Neural progenitor cell (in vitro differentiated cells): ENCODE results near the gene MMP17. TPM values are rescaled to one million over a fixed set of nuclear protein-coding genes. Genes with fewer than 3 reads are reported as not detected.

Experiments used
- DNase-seq: peaks from one replicate; pipeline ENCODE4 v3.0.0-alpha.2; 2016; ENCODE audit warnings: low spot score
- H2AFZ ChIP-seq: fragments of 200-600 bp; sonication (generic); replicated peaks from 2 replicates; pipeline ENCODE4 v1.6.1; 2016; ENCODE audit warnings: antibody characterized with exemption
- H3F3A ChIP-seq: fragments of 200-600 bp; sonication (generic); 2 replicates; pipeline ENCODE4 v1.6.1; 2016; ENCODE audit warnings: antibody characterized with exemption, low read depth
- H3K27ac ChIP-seq: fragments of 200-600 bp; sonication (generic); 2 replicates; pipeline ENCODE4 v1.5.1; 2016; ENCODE audit warnings: mild to moderate bottlenecking
- H3K27me3 ChIP-seq: fragments of 200-600 bp; sonication (generic); 2 replicates; pipeline ENCODE4 v1.6.1; 2016; ENCODE audit warnings: mild to moderate bottlenecking, moderate library complexity
- H3K36me3 ChIP-seq: fragments of 200-600 bp; sonication (generic); 2 replicates; pipeline ENCODE4 v1.5.1; 2016
- H3K4me1 ChIP-seq: fragments of 200-600 bp; sonication (generic); 2 replicates; pipeline ENCODE4 v1.6.1; 2016; ENCODE audit warnings: mixed run types
- H3K4me2 ChIP-seq: fragments of 200-600 bp; sonication (generic); 2 replicates; pipeline ENCODE4 v1.6.1; 2016
- H3K4me3 ChIP-seq: fragments of 200-600 bp; sonication (generic); 2 replicates; pipeline ENCODE4 v1.5.1; 2016
- H3K79me2 ChIP-seq: fragments of 200-600 bp; sonication (generic); 2 replicates; pipeline ENCODE4 v1.6.1; 2016; ENCODE audit warnings: low read depth
- H3K9ac ChIP-seq: fragments of 200-600 bp; sonication (generic); 2 replicates; pipeline ENCODE4 v1.6.1; 2016
- H3K9me3 ChIP-seq: fragments of 200-600 bp; sonication (generic); 2 replicates; pipeline ENCODE4 v1.5.1; 2016; ENCODE audit warnings: low read depth
- H4K20me1 ChIP-seq: fragments of 200-600 bp; sonication (generic); 2 replicates; pipeline ENCODE4 v1.6.1; 2016; ENCODE audit warnings: low read depth
- H3K27ac Mint-ChIP-seq: 3 replicates; pipeline ENCODE4 v1.8.0; 2021; ENCODE audit warnings: mixed read lengths
- H3K27me3 Mint-ChIP-seq: 2 replicates; pipeline ENCODE4 v1.8.0; 2022; ENCODE audit warnings: low read depth, mild to moderate bottlenecking, inconsistent platforms, moderate library complexity, mixed read lengths; ENCODE audit not compliant: insufficient read depth
- H3K36me3 Mint-ChIP-seq: 3 replicates; pipeline ENCODE4 v1.8.0; 2021; ENCODE audit warnings: mixed read lengths
- H3K4me1 Mint-ChIP-seq: 3 replicates; pipeline ENCODE4 v1.8.0; 2021; ENCODE audit warnings: mixed read lengths
- H3K4me3 Mint-ChIP-seq: 3 replicates; pipeline ENCODE4 v1.8.0; 2021; ENCODE audit warnings: mild to moderate bottlenecking, moderate library complexity, mixed read lengths
- H3K9me3 Mint-ChIP-seq: 3 replicates; pipeline ENCODE4 v1.8.0; 2020; ENCODE audit warnings: mixed read lengths
- EZH2 ChIP-seq: fragments of 200-600 bp; sonication (generic); IDR thresholded peaks from 2 replicates; pipeline ENCODE4 v1.6.1; 2017; ENCODE audit warnings: antibody characterized with exemption, mild to moderate bottlenecking, moderate library complexity
- EZH2phosphoT487 ChIP-seq: fragments of 200-600 bp; sonication (generic); IDR thresholded peaks from 2 replicates; pipeline ENCODE4 v1.6.1; 2017; ENCODE audit warnings: antibody characterized with exemption
- total RNA-seq: library from RNA; depleted of rRNA; stranded (reverse); fragments of >200 nt; gene quantifications from 2 replicates; pipeline ENCODE4 v1.2.3, GENCODE V29; 2015; ENCODE audit warnings: low replicate concordance
- TF ChIP-seq, protein P1 (sequence below): fragments of 200-600 bp; sonication (generic); IDR thresholded peaks from 2 replicates; pipeline ENCODE4 v1.5.1; 2017; ENCODE audit warnings: antibody characterized with exemption, mild to moderate bottlenecking

MMP17 gene
- total RNA-seq, 1 donor from 2014 or later: 2.1 TPM

DNA sequence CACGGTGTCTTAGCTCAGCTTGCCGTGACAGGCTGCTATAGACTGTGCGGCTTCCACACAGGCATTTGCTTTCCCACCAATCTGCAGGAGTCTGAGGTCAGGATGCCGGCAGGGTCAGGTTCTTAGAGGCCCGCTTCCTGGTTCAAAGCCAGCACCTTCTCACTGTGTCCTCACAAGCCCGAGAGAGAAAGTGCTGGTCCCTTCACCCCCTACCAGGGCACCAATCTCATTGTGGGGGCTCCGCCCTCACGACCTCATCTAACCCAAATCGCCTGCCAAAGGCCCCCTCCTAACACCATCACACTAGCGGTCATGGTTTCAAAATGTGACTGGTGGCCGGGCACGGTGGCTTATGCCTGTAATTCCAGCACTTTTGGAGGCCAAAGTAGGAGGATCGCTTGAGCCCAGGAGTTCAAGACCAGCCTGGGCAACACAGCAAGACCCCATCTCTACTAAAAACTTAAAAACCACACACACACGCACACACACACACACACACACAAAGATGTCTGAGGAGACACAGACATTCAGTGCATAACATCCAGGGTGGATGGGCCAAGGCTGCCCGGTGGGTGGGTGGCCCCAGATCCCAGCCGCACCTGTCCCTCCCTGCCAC, 26.8 kb downstream of the MMP17 start:
- Histone ChIP-seq H4K20me1 (no peaks in the 10 kb centered on the region), H3K9ac (no peak overlapping the region), H3K27ac (no peak overlapping the region), H3K9me3 (no peaks in the 10 kb centered on the region), H3K36me3 (no peaks in the 10 kb centered on the region), H3K4me2 (no peak overlapping the region), H2AFZ (no peak overlapping the region), H3F3A (peaks cover 9% of the 10 kb centered on the region), H3K4me3 (no peak overlapping the region), H3K79me2 (no peaks in the 10 kb centered on the region), H3K4me1 (no peaks in the 10 kb centered on the region), H3K27me3 (no peaks in the 10 kb centered on the region)
- H3K4me3 Mint-ChIP-seq: no peak overlapping the region
- H3K9me3 Mint-ChIP-seq: no peaks in the 10 kb centered on the region
- TF ChIP-seq EZH2 (no peak), EZH2phosphoT487 (no peak)
- TF ChIP-seq, protein P1, sequence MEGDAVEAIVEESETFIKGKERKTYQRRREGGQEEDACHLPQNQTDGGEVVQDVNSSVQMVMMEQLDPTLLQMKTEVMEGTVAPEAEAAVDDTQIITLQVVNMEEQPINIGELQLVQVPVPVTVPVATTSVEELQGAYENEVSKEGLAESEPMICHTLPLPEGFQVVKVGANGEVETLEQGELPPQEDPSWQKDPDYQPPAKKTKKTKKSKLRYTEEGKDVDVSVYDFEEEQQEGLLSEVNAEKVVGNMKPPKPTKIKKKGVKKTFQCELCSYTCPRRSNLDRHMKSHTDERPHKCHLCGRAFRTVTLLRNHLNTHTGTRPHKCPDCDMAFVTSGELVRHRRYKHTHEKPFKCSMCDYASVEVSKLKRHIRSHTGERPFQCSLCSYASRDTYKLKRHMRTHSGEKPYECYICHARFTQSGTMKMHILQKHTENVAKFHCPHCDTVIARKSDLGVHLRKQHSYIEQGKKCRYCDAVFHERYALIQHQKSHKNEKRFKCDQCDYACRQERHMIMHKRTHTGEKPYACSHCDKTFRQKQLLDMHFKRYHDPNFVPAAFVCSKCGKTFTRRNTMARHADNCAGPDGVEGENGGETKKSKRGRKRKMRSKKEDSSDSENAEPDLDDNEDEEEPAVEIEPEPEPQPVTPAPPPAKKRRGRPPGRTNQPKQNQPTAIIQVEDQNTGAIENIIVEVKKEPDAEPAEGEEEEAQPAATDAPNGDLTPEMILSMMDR: no peak
- H3K27ac Mint-ChIP-seq: no peak overlapping the region
- peaks cover 25% of the 10 kb centered on the region for H3K4me1 Mint-ChIP-seq
- peaks cover 1% of the 10 kb centered on the region for H3K36me3 Mint-ChIP-seq
- H3K27me3 Mint-ChIP-seq: peaks cover 9% of the 10 kb centered on the region
- DNase-seq: no peak

DNA sequence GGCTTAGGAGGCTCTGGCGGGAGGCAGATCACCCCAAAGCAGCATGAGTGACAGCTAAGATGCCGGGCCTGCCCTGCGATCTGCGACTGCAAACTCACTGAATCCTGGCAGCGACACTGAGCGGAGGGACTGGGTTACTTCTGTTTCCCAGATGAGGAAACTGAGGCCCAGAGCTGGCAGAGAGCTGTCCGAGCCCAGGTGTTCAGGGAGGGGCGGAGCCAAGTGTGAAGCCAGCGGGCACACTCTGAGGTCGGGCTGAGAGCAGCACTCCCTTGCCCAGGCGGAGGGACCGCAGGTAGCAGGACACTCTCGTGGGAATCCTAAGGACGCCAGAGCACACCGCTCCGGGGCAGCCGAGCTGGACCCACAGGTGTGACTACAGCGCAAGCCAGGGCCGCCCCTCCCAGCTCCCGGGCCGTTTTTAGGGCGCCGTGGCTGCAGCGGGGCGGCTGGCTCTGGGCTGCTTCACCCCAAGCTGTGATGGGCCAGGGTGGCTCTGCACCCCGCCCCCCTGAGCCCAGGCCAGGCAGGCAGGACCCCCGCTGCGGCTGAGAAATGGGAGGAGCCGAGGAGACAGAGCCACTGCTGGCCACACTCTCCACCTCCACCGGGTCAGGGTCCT, 27.4 kb downstream of the MMP17 start:
- no peak overlapping the region for H3K9ac ChIP-seq
- H3K4me3 ChIP-seq: no peak overlapping the region
- Mint-ChIP-seq H3K36me3 (peaks cover 1% of the 10 kb centered on the region), H3K9me3 (no peaks in the 10 kb centered on the region), H3K4me3 (no peak overlapping the region), H3K4me1 (peaks cover 31% of the 10 kb centered on the region), H3K27ac (no peak overlapping the region), H3K27me3 (peaks cover 13% of the 10 kb centered on the region)
- no peaks in the 10 kb centered on the region for H4K20me1 ChIP-seq
- no peak overlapping the region for H3K4me2 ChIP-seq
- no peaks in the 10 kb centered on the region for H3K36me3 ChIP-seq
- H2AFZ ChIP-seq: no peak overlapping the region
- H3K27me3 ChIP-seq: no peaks in the 10 kb centered on the region
- H3K9me3 ChIP-seq: no peaks in the 10 kb centered on the region
- TF ChIP-seq, protein P1: no peak
- TF ChIP-seq EZH2phosphoT487 (no peak), EZH2 (no peak)
- H3K79me2 ChIP-seq: no peaks in the 10 kb centered on the region
- no peak for DNase-seq
- no peak overlapping the region for H3K27ac ChIP-seq
- H3K4me1 ChIP-seq: peaks cover 4% of the 10 kb centered on the region
- H3F3A ChIP-seq: peaks cover 15% of the 10 kb centered on the region

DNA sequence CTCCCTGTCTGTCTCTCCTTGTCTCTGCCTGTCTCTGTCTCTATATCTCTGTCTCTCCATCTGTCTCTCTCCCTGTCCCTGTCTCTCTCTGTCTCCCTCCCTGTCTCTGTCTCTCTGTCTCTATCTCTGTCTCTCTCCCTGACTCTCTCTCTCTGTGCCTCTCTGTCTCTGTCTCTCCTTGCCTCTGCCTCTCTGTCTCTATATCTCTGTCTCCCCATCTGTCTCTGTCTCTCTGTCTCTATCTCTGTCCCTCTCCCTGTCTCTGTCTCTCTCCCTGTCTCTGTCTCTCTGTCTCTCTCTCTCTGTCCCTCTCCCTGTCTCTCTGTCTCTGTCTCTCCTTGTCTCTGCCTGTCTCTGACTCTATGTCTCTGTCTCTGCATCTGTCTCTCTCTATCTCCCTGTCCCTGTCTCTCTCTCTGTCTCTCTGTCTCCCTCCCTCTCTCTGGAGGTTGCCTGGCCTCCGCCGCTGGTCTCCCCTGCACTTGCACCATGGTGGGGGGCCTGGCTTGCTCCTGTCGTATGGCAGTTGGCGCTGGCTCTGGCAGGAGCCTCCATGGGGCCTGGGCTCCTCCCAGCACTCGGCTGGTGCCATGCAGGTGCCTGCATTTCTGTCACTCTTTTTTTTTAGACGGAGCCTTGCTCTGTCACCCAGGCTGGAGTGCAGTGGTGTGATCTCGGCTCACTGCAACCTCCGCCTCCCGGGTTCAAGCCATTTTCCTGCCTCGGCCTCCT, 28.3 kb downstream of the MMP17 start:
- Histone ChIP-seq H3K27ac (no peak overlapping the region), H3K4me1 (peaks cover 6% of the 10 kb centered on the region), H3K36me3 (no peaks in the 10 kb centered on the region), H3K4me3 (no peak overlapping the region), H4K20me1 (no peaks in the 10 kb centered on the region), H3K9me3 (no peaks in the 10 kb centered on the region), H3F3A (peaks cover 18% of the 10 kb centered on the region), H3K4me2 (no peak overlapping the region), H2AFZ (no peak overlapping the region), H3K9ac (no peak overlapping the region), H3K79me2 (no peaks in the 10 kb centered on the region), H3K27me3 (peaks cover 9% of the 10 kb centered on the region)
- Mint-ChIP-seq H3K9me3 (no peaks in the 10 kb centered on the region), H3K4me3 (peak overlapping the region; percentile 29), H3K36me3 (peaks cover 1% of the 10 kb centered on the region), H3K27ac (peak overlapping the region; percentile 7), H3K27me3 (peaks cover 13% of the 10 kb centered on the region), H3K4me1 (peaks cover 39% of the 10 kb centered on the region)
- TF ChIP-seq, protein P1: no peak
- TF ChIP-seq EZH2: no peak
- no peak for DNase-seq
